ENCODE measurements around the gene OPN3.

OPN3 gene

GRCh38 chr1:241615043-241615974 is 24.9 kb downstream of the OPN3 start:
- no peak for DNase-seq

GRCh38 chr1:241614572-241614971 is 25.6 kb downstream of the OPN3 start:
- DNase-seq: no peak

GRCh38 chr1:241614144-241614543 is 26.0 kb downstream of the OPN3 start:
- no peak for DNase-seq

GRCh38 chr1:241612533-241613477 is 27.4 kb downstream of the OPN3 start:
- DNase-seq: peak; percentile 93 to 98

GRCh38 chr1:241611736-241612135 is 28.4 kb downstream of the OPN3 start:
- peak; percentile 42 to 43 for DNase-seq

- DNase-seq: peak; percentile 73 to 79
Measured at GRCh38 chr1:241611063-241611462, 29.1 kb downstream of the OPN3 start.

GRCh38 chr1:241610056-241610815 is 29.9 kb downstream of the OPN3 start:
- DNase-seq: no peak

GRCh38 chr1:241608379-241609033 is 31.7 kb downstream of the OPN3 start:
- peak; percentile 57 to 84 for DNase-seq

- DNase-seq: no peak
Measured at GRCh38 chr1:241607497-241607896, 32.7 kb downstream of the OPN3 start.

- no peak for DNase-seq
Measured at GRCh38 chr1:241606544-241606943, 33.6 kb downstream of the OPN3 start.

- peak; percentile 36 to 37 for DNase-seq
Measured at GRCh38 chr1:241605146-241605805, 34.9 kb downstream of the OPN3 start.

GRCh38 chr1:241603731-241604245 is 36.4 kb downstream of the OPN3 start:
- peak; percentile 85 to 94 for DNase-seq

GRCh38 chr1:241600496-241600901 is 39.7 kb downstream of the OPN3 start:
- DNase-seq: peak; percentile 51 to 60

- no peak for DNase-seq
Measured at GRCh38 chr1:241598249-241598648, 41.9 kb downstream of the OPN3 start.

GRCh38 chr1:241596633-241597032 is 43.5 kb downstream of the OPN3 start:
- DNase-seq: no peak

- DNase-seq: no peak
Measured at GRCh38 chr1:241593186-241593585, 47.0 kb downstream of the OPN3 start.

GRCh38 chr1:241592273-241592958 is 47.8 kb downstream of the OPN3 start:
- peak; percentile 74 to 78 for DNase-seq

- no peak for DNase-seq
Measured at GRCh38 chr1:241591736-241592135, 48.4 kb downstream of the OPN3 start.

- DNase-seq: peak; percentile 42 to 55
Measured at GRCh38 chr1:241591317-241591716, 48.9 kb downstream of the OPN3 start.

- no peak for DNase-seq
Measured at GRCh38 chr1:241590719-241591118, 49.5 kb downstream of the OPN3 start.

GRCh38 chr1:241589521-241589920 is 50.6 kb downstream of the OPN3 start:
- DNase-seq: peak in 1 of 2 donors; percentile 38
